ENCODE measurements around the gene CHP1. TPM values are rescaled to one million over a fixed set of nuclear protein-coding genes. Genes with fewer than 3 reads are reported as not detected.
A peak's percentile ranks its signal among the peaks of the same experiment; 100 is the strongest.

Gene CHP1
- 90.8 TPM for polyA plus RNA-seq (2013, experiment 1 of 2)
- polyA plus RNA-seq (2013, experiment 2 of 2) = 91.8 TPM

- Histone ChIP-seq H2BK12ac (ENCODE audit: low read length) (no peak within 1 kb of the TSS), H3K4me2 (ENCODE audit: insufficient read depth, low read length, poor library complexity, severe bottlenecking) (peak within 1 kb of the TSS; percentile 96), H2AFZ (ENCODE audit: low read length) (peak within 1 kb of the TSS; percentile 95), H3K27ac (replicated peaks; ENCODE audit: low read length) (peak within 1 kb of the TSS; percentile 59), H3K18ac (ENCODE audit: low read length) (peak within 1 kb of the TSS; percentile 90), H2AK5ac (ENCODE audit: low read depth, low read length) (peak within 1 kb of the TSS; percentile 17), H3K9ac (ENCODE audit: low read depth, low read length, poor library complexity) (peak within 1 kb of the TSS; percentile 86), H3K4me3 (ENCODE audit: low read length in 2 of 2) (peak within 1 kb of the TSS; percentile 79 to 97), H3K23ac (ENCODE audit: low read depth, low read length, poor library complexity) (peak within 1 kb of the TSS; percentile 22), H3K14ac (ENCODE audit: low read length) (no peak within 1 kb of the TSS), H3K4me1 (ENCODE audit: control insufficient read depth in 2 of 2, insufficient read depth in 1 of 2, low read depth in 1 of 2, low read length in 2 of 2) (no peaks in the 10 kb centered on the region), H4K8ac (ENCODE audit: low read depth, low read length) (no peak within 1 kb of the TSS), H2BK120ac (ENCODE audit: low read depth, low read length) (no peak within 1 kb of the TSS), H4K91ac (ENCODE audit: low read depth, low read length, poor library complexity) (no peak within 1 kb of the TSS), H3K4ac (ENCODE audit: low read length) (no peak within 1 kb of the TSS), H2BK15ac (ENCODE audit: low read length) (peak within 1 kb of the TSS; percentile 30), H3K27me3 (ENCODE audit: control insufficient read depth in 3 of 3, insufficient read depth in 3 of 3, low read depth in 1 of 3, low read length in 3 of 3) (peaks cover 0 to 5% (median 0%) of the 10 kb centered on the region in 3 experiments), H3K9me3 (replicated peaks in 1 of 2; ENCODE audit: control insufficient read depth in 2 of 2, insufficient read depth in 1 of 2, low read depth in 1 of 2, low read length in 2 of 2) (no peaks in the 10 kb centered on the region), H2BK5ac (ENCODE audit: low read length) (peak within 1 kb of the TSS; percentile 85), H3K79me1 (ENCODE audit: low read depth, low read length) (no peaks in the 10 kb centered on the region), H3K36me3 (replicated peaks in 1 of 2; ENCODE audit: control insufficient read depth in 2 of 2, insufficient read depth in 2 of 2, low read length in 2 of 2) (no peaks in the 10 kb centered on the region)
- WGBS, 2 donors (ENCODE audit: extremely low coverage in 2 of 2, insufficient read length in 2 of 2, insufficient replicate concordance in 1 of 2) = no CpG with 5 or more reads among the region's 72 CpGs
- DNase-seq (ENCODE audit: low spot score) = peak; percentile 93
Observed at GRCh38 chr15:41230650-41231421, at the start of gene CHP1, which contains the start of gene EXD1. Gene CHP1 (plus strand): TSS chr15:41231268. CDS start chr15:41231383, 115 bp downstream. Gene EXD1 (minus strand): TSS chr15:41230757. CDS start chr15:41226575, 4,182 bp downstream.

- no peaks in the 10 kb centered on the region for H3K9me3 ChIP-seq (replicated peaks in 1 of 2; ENCODE audit: control insufficient read depth in 2 of 2, insufficient read depth in 1 of 2, low read depth in 1 of 2, low read length in 2 of 2)
- H4K91ac ChIP-seq (ENCODE audit: low read depth, low read length, poor library complexity) = no peak overlapping the region
- H4K8ac ChIP-seq (ENCODE audit: low read depth, low read length) = no peak overlapping the region
- H3K4me3 ChIP-seq (ENCODE audit: low read length in 2 of 2) = no peak overlapping the region
- H2AFZ ChIP-seq (ENCODE audit: low read length) = no peak overlapping the region
- no peak overlapping the region for H2BK12ac ChIP-seq (ENCODE audit: low read length)
- no peak overlapping the region for H3K14ac ChIP-seq (ENCODE audit: low read length)
- H2BK15ac ChIP-seq (ENCODE audit: low read length) = no peak overlapping the region
- no peak overlapping the region for H3K4ac ChIP-seq (ENCODE audit: low read length)
- peaks cover 0 to 3% (median 0%) of the 10 kb centered on the region in 3 experiments for H3K27me3 ChIP-seq (ENCODE audit: control insufficient read depth in 3 of 3, insufficient read depth in 3 of 3, low read depth in 1 of 3, low read length in 3 of 3)
- DNase-seq (ENCODE audit: low spot score) = no peak
- no CpG with 5 or more reads among the region's 4 CpGs for WGBS, 2 donors (ENCODE audit: extremely low coverage in 2 of 2, insufficient read length in 2 of 2, insufficient replicate concordance in 1 of 2)
- no peaks in the 10 kb centered on the region for H3K79me1 ChIP-seq (ENCODE audit: low read depth, low read length)
- H3K4me2 ChIP-seq (ENCODE audit: insufficient read depth, low read length, poor library complexity, severe bottlenecking) = no peak overlapping the region
- H2BK5ac ChIP-seq (ENCODE audit: low read length) = no peak overlapping the region
- H3K27ac ChIP-seq (replicated peaks; ENCODE audit: low read length) = no peak overlapping the region
- H3K36me3 ChIP-seq (replicated peaks in 1 of 2; ENCODE audit: control insufficient read depth in 2 of 2, insufficient read depth in 2 of 2, low read length in 2 of 2) = no peaks in the 10 kb centered on the region
- no peak overlapping the region for H2BK120ac ChIP-seq (ENCODE audit: low read depth, low read length)
- H3K18ac ChIP-seq (ENCODE audit: low read length) = no peak overlapping the region
- no peak overlapping the region for H3K23ac ChIP-seq (ENCODE audit: low read depth, low read length, poor library complexity)
- H3K9ac ChIP-seq (ENCODE audit: low read depth, low read length, poor library complexity) = no peak overlapping the region
- peaks cover 4 to 12% of the 10 kb centered on the region in 2 donors for H3K4me1 ChIP-seq (ENCODE audit: control insufficient read depth in 2 of 2, insufficient read depth in 1 of 2, low read depth in 1 of 2, low read length in 2 of 2)
- no peak overlapping the region for H2AK5ac ChIP-seq (ENCODE audit: low read depth, low read length)
Observed at GRCh38 chr15:41182266-41182665, 48.8 kb upstream of the CHP1 start.

GRCh38 chr15:41183581-41183980 lies 47.5 kb upstream of the CHP1 start:
- Histone ChIP-seq H2BK120ac (ENCODE audit: low read depth, low read length) (no peak overlapping the region), H2BK5ac (ENCODE audit: low read length) (no peak overlapping the region)
- WGBS, 2 donors (ENCODE audit: extremely low coverage in 2 of 2, insufficient read length in 2 of 2, insufficient replicate concordance in 1 of 2) = no CpG with 5 or more reads among the region's 2 CpGs

GRCh38 chr15:41194444-41194843 lies 36.6 kb upstream of the CHP1 start:
- Histone ChIP-seq H4K8ac (ENCODE audit: low read depth, low read length) (no peak overlapping the region), H2AFZ (ENCODE audit: low read length) (no peak overlapping the region), H3K79me1 (ENCODE audit: low read depth, low read length) (no peaks in the 10 kb centered on the region), H2BK5ac (ENCODE audit: low read length) (no peak overlapping the region), H4K91ac (ENCODE audit: low read depth, low read length, poor library complexity) (no peak overlapping the region), H3K18ac (ENCODE audit: low read length) (no peak overlapping the region), H3K27me3 (ENCODE audit: control insufficient read depth in 3 of 3, insufficient read depth in 3 of 3, low read depth in 1 of 3, low read length in 3 of 3) (peaks cover 0 to 2% (median 0%) of the 10 kb centered on the region in 3 experiments), H3K4me3 (ENCODE audit: low read length in 2 of 2) (no peak overlapping the region), H2AK5ac (ENCODE audit: low read depth, low read length) (no peak overlapping the region), H3K4me2 (ENCODE audit: insufficient read depth, low read length, poor library complexity, severe bottlenecking) (no peak overlapping the region), H3K4ac (ENCODE audit: low read length) (no peak overlapping the region), H3K4me1 (ENCODE audit: control insufficient read depth in 2 of 2, insufficient read depth in 1 of 2, low read depth in 1 of 2, low read length in 2 of 2) (no peaks in the 10 kb centered on the region), H3K36me3 (replicated peaks in 1 of 2; ENCODE audit: control insufficient read depth in 2 of 2, insufficient read depth in 2 of 2, low read length in 2 of 2) (no peaks in the 10 kb centered on the region), H3K27ac (replicated peaks; ENCODE audit: low read length) (no peak overlapping the region), H2BK15ac (ENCODE audit: low read length) (no peak overlapping the region), H3K23ac (ENCODE audit: low read depth, low read length, poor library complexity) (no peak overlapping the region), H3K9ac (ENCODE audit: low read depth, low read length, poor library complexity) (no peak overlapping the region), H3K9me3 (replicated peaks in 1 of 2; ENCODE audit: control insufficient read depth in 2 of 2, insufficient read depth in 1 of 2, low read depth in 1 of 2, low read length in 2 of 2) (no peaks in the 10 kb centered on the region), H2BK12ac (ENCODE audit: low read length) (no peak overlapping the region), H2BK120ac (ENCODE audit: low read depth, low read length) (no peak overlapping the region), H3K14ac (ENCODE audit: low read length) (no peak overlapping the region)
- WGBS, 2 donors (ENCODE audit: extremely low coverage in 2 of 2, insufficient read length in 2 of 2, insufficient replicate concordance in 1 of 2) = no CpG with 5 or more reads among the region's 1 CpG
- no peak for DNase-seq (ENCODE audit: low spot score)

More at GRCh38 chr15:41183581-41183980, 47.5 kb upstream of the CHP1 start:
- H3K9me3 ChIP-seq (replicated peaks in 1 of 2; ENCODE audit: control insufficient read depth in 2 of 2, insufficient read depth in 1 of 2, low read depth in 1 of 2, low read length in 2 of 2) = no peaks in the 10 kb centered on the region
- no peak overlapping the region for H2AK5ac ChIP-seq (ENCODE audit: low read depth, low read length)
- H2BK12ac ChIP-seq (ENCODE audit: low read length) = no peak overlapping the region
- no peaks in the 10 kb centered on the region for H3K36me3 ChIP-seq (replicated peaks in 1 of 2; ENCODE audit: control insufficient read depth in 2 of 2, insufficient read depth in 2 of 2, low read length in 2 of 2)
- H3K4me3 ChIP-seq (ENCODE audit: low read length in 2 of 2) = no peak overlapping the region
- no peak for DNase-seq (ENCODE audit: low spot score)
- H4K8ac ChIP-seq (ENCODE audit: low read depth, low read length) = no peak overlapping the region
- no peak overlapping the region for H3K4me2 ChIP-seq (ENCODE audit: insufficient read depth, low read length, poor library complexity, severe bottlenecking)
- no peak overlapping the region for H3K23ac ChIP-seq (ENCODE audit: low read depth, low read length, poor library complexity)
- no peaks in the 10 kb centered on the region for H3K79me1 ChIP-seq (ENCODE audit: low read depth, low read length)
- H3K14ac ChIP-seq (ENCODE audit: low read length) = no peak overlapping the region
- H3K4me1 ChIP-seq (ENCODE audit: control insufficient read depth in 2 of 2, insufficient read depth in 1 of 2, low read depth in 1 of 2, low read length in 2 of 2) = peaks cover 4 to 12% of the 10 kb centered on the region in 2 donors
- no peak overlapping the region for H3K27ac ChIP-seq (replicated peaks; ENCODE audit: low read length)
- peaks cover 0 to 3% (median 0%) of the 10 kb centered on the region in 3 experiments for H3K27me3 ChIP-seq (ENCODE audit: control insufficient read depth in 3 of 3, insufficient read depth in 3 of 3, low read depth in 1 of 3, low read length in 3 of 3)
- no peak overlapping the region for H3K18ac ChIP-seq (ENCODE audit: low read length)
- no peak overlapping the region for H2BK15ac ChIP-seq (ENCODE audit: low read length)
- H4K91ac ChIP-seq (ENCODE audit: low read depth, low read length, poor library complexity) = no peak overlapping the region
- no peak overlapping the region for H3K4ac ChIP-seq (ENCODE audit: low read length)
- H3K9ac ChIP-seq (ENCODE audit: low read depth, low read length, poor library complexity) = no peak overlapping the region
- peak overlapping the region; percentile 77 for H2AFZ ChIP-seq (ENCODE audit: low read length)
